A549 treated with AZD2906 at 1 μM for 4 hours (cell line): ENCODE measurements around the gene PXYLP1. TPM values are rescaled to one million over a fixed set of nuclear protein-coding genes. Genes with fewer than 3 reads are reported as not detected.

Experiments
- total RNA-seq: library from RNA; stranded (reverse); fragments of 200-300 nt; extraction: Qiagen RNA extraction; gene quantifications from 5 replicates; pipeline ENCODE4 v1.2.3, GENCODE V29; 2022

The PXYLP1 gene
- 14.2 to 16.7 TPM (median 16.3 TPM) in 5 replicates for total RNA-seq

GRCh38 chr3:141231101-141231951 is at the start of gene PXYLP1:
Gene PXYLP1 (plus strand): TSS chr3:141231825. CDS start chr3:141260176, 28,351 bp downstream.

Other genes starting within 250 kb of the PXYLP1 start
- gene SPSB4, start 180.5 kb upstream of the PXYLP1 start, total RNA-seq, result 0.11 to 0.28 TPM (median 0.19 TPM) in 5 replicates
- 60.6 to 102 TPM (median 77.5 TPM) in 5 replicates for gene ZBTB38, start 136.7 kb downstream of the PXYLP1 start, total RNA-seq